Upper lobe of left lung (tissue), 4 donors: Measurements from ENCODE around the gene TUBGCP2.

Experiments
- CTCF ChIP-seq, 6 experiments: fragments of 450-650 bp in 4 of 6; fragments of 200-600 bp in 2 of 6; sonication (generic) in 2 of 6; IDR thresholded peaks; one replicate each; pipeline ENCODE4 v1.5.1; 2016 to 2019; ENCODE audit warnings: antibody characterized with exemption in 6 of 6
- EP300 ChIP-seq, 4 donors: sonication (generic); formaldehyde crosslinking; IDR thresholded peaks; one replicate each; pipeline ENCODE4 v1.5.1; 2017; ENCODE audit warnings: antibody characterized with exemption in 4 of 4, control low read depth in 2 of 4
- POLR2A ChIP-seq, 4 donors: fragments of 450-650 bp; IDR thresholded peaks; one replicate each; pipeline ENCODE4 v1.5.1; 2016 to 2017; ENCODE audit warnings: antibody characterized with exemption in 4 of 4, mild to moderate bottlenecking in 2 of 4

GRCh38 chr10:133299224-133299623 is 9.4 kb downstream of the TUBGCP2 start:
- TF ChIP-seq CTCF (IDR thresholded peaks at IDR 0.05) (no peak), POLR2A (IDR thresholded peaks at IDR 0.05) (no peak), EP300 (IDR thresholded peaks at IDR 0.05) (no peak)
